ENCODE results near the gene DMBT1.

GRCh38 chr10:122558452-122558851, 2.1 kb upstream of the DMBT1 start:
- no peak for TF ChIP-seq CTCF (IDR thresholded peaks at IDR 0.05)
- no peak for TF ChIP-seq POLR2A (IDR thresholded peaks at IDR 0.05)
